Pancreas (tissue), 10 donors: ENCODE data around the gene DDX50. TPM values are rescaled to one million over a fixed set of nuclear protein-coding genes. Genes with fewer than 3 reads are reported as not detected.
A peak's percentile ranks its signal among the peaks of the same experiment; 100 is the strongest.

Source experiments
- ATAC-seq, 4 donors: fragments of 200-7000 bp; cut with Tn5 transposase; one replicate each; pipeline versions ENCODE4 v1.8.0 to v1.9.1; 2020; ENCODE audit warnings: mild to moderate bottlenecking in 4 of 4, moderate library complexity in 4 of 4
- DNase-seq, 6 donors: peaks; one replicate each; pipeline ENCODE4 v3.0.0-alpha.2; 2020
- FAIRE-seq: peaks from 2 replicates; lab custom pipeline; 2012; peaks lifted over from hg19 to GRCh38; lab: Jason Lieb, UNC
- H3K27ac ChIP-seq, 4 donors: fragments of 200-600 bp; sonication (generic); 1 replicate in 3 of 4; 2 replicates in 1 of 4; pipeline versions ENCODE4 v1.5.0 to v1.8.0; 2020
- H3K27me3 ChIP-seq, 4 donors: fragments of 200-600 bp; one replicate each; pipeline ENCODE4 v1.8.0; 2021
- H3K36me3 ChIP-seq, 3 donors: fragments of 200-600 bp; sonication (generic) in 1 of 3; one replicate each; pipeline versions ENCODE4 v1.5.0 to v1.8.0; 2020 to 2021
- H3K4me1 ChIP-seq, 3 donors: fragments of 200-600 bp; one replicate each; pipeline ENCODE4 v1.8.0; 2021
- H3K4me3 ChIP-seq, 4 donors: fragments of 200-600 bp; sonication (generic) in 2 of 4; one replicate each; pipeline versions ENCODE4 v1.5.0 to v1.8.0; 2020 to 2021
- H3K9me3 ChIP-seq, 4 donors: fragments of 200-600 bp; one replicate each; pipeline ENCODE4 v1.8.0; 2021
- WGBS, 2 donors: extraction: QIAGEN DNeasy Blood & Tissue Kit; methylation state at CpG; one replicate each; pipeline ENCODE4 v1.1.7; 2013; 5-methylcytosine and 5-hydroxymethylcytosine counted together
- intact Hi-C, 3 donors: fragments of 100-400 bp; cut with DNase I; formaldehyde crosslinking; loops; one replicate each; pipeline versions ENCODE4 v1.11.1 to v1.14.2; 2022
- polyA plus RNA-seq, 2 donors: library from polyadenylated mRNA; stranded (reverse); fragments of 200-250 nt; gene quantifications; one replicate each; pipeline ENCODE4 v1.2.3, GENCODE V29; 2013
- total RNA-seq, 6 donors: library from RNA; stranded (reverse); fragmentation: NEBNext Ultra II Directional in 4 of 6; extraction: Animal tissue kit (Norgen Biotek cat#: 25700) in 4 of 6; gene quantifications; one replicate each; pipeline versions ENCODE4 v1.2.1 to v1.2.4, GENCODE V29; 2021 to 2023
- TF ChIP-seq, protein P1 (sequence below), 4 donors: fragments of 200-600 bp; sonication (generic) in 3 of 4; IDR thresholded peaks; one replicate each; pipeline versions ENCODE4 v1.5.0 to v1.8.0; 2021; ENCODE audit warnings: antibody characterized with exemption in 4 of 4
- donor health status: healthy with polysubstance abuse.
- donor health status: DM: no; HTN: no; CAD: no; lungs with moderate emphysema.
- donor health status: DM: no; HTN: no; CAD: no.
- donor health status: control.
- donor health status: control.
- donor health status: Bipolar disorder and iron deficiency.
- donor health status: DM: yes; HTN: yes; CAD: no.
- donor health status: DM: no; HTN: no; CAD: no.
- donor health status: DM: no; HTN: no; CAD: no.
- donor health status: DM: yes; HTN: yes; CAD: no.

The DDX50 gene
- total and polyA plus RNA-seq, 8 donors = 9.1 to 27.9 (median 17.6) TPM

DNA sequence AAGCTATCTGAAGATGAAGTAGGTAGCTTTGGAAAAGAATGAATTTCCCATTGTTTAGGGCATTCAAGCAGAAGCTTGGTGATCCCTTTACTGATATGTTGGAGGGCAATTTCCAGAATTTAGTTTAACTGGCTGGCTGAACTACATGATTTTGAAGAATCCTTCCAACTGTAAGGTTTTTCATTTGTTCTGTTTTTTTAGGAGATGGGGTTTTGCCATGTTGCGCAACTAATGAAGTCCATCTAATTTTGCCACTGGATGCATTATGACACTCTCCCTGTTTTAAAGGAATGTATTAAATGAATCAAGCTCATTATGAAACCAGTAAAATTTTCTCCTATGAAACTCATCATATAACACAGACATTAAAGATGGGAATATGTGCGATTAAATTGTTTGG is 6.1 kb upstream of the DDX50 start:
- Histone ChIP-seq H3K27me3 (no peaks in the 10 kb centered on the region), H3K4me1 (no peaks in the 10 kb centered on the region), H3K36me3 (no peaks in the 10 kb centered on the region), H3K4me3 (no peak overlapping the region), H3K9me3 (no peaks in the 10 kb centered on the region), H3K27ac (no peak overlapping the region)
- FAIRE-seq = no peak
- TF ChIP-seq, protein P1, sequence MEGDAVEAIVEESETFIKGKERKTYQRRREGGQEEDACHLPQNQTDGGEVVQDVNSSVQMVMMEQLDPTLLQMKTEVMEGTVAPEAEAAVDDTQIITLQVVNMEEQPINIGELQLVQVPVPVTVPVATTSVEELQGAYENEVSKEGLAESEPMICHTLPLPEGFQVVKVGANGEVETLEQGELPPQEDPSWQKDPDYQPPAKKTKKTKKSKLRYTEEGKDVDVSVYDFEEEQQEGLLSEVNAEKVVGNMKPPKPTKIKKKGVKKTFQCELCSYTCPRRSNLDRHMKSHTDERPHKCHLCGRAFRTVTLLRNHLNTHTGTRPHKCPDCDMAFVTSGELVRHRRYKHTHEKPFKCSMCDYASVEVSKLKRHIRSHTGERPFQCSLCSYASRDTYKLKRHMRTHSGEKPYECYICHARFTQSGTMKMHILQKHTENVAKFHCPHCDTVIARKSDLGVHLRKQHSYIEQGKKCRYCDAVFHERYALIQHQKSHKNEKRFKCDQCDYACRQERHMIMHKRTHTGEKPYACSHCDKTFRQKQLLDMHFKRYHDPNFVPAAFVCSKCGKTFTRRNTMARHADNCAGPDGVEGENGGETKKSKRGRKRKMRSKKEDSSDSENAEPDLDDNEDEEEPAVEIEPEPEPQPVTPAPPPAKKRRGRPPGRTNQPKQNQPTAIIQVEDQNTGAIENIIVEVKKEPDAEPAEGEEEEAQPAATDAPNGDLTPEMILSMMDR (IDR thresholded peaks at IDR 0.05) = no peak
- WGBS, 2 donors = 95 to 96% methylated on average over 2 of the region's 2 CpGs
- intact Hi-C loops = no loop called here
- DNase-seq = no peak
- ATAC-seq = no peak

DNA sequence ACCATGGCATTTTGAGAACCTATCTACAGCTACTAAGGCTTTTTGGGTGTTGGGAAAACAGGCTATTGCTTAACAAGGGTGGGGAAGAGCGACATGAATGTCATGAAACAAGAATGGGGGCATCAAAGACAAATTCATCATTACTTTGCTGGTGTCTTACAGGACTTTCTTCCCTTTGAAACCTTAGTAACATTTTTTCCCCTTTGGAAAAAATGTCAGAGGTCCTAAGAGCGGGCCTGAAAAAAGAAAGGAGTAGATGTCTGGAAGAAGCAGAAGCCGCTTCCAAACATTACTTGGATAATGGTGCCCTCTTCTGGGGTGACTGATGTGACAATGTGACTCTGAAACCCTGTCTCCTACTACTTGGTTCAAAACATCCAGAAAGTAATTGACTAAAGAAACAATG is 3.8 kb upstream of the DDX50 start:
- WGBS, 2 donors = 43 to 46% methylated on average over 3 of the region's 3 CpGs
- H3K4me1 ChIP-seq = peaks cover 1 to 9% (median 2%) of the 10 kb centered on the region in 3 donors
- H3K4me3 ChIP-seq = no peak overlapping the region
- DNase-seq (peak in 3 of 6 donors; percentile 13 to 46 (median 22)), FAIRE-seq (no peak), ATAC-seq (no peak)
- H3K9me3 ChIP-seq = no peaks in the 10 kb centered on the region
- no peaks in the 10 kb centered on the region for H3K36me3 ChIP-seq
- intact Hi-C loops = no loop called here
- no peak overlapping the region for H3K27ac ChIP-seq
- no peaks in the 10 kb centered on the region for H3K27me3 ChIP-seq
- TF ChIP-seq, protein P1 (IDR thresholded peaks at IDR 0.05) = peak in 2 of 4 donors; percentile 15 to 19

DNA sequence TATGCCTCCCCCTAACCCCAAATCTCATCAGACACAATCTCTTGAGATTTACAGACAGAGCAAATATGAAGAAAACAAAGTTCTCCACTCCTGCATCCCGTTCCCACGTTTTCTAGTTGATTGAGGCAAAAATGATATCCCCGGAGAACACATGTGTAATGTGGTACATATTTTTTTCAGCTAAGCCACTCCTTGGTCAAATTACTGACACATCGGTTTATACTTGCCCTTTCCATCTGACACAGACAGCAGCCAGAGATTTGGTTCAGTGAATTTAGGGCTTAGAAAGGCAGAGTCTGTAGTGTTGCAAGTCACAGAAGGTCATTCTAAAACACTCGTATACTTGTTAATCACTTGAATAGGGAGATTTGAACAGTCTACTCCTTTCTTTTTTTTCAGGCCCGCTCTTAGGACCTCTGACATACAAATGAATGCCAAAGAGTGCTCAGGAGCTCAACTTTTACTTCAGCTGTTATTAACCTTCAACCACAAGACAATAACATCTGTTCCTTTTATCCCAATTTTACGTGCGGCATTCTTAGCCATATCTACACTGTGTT is 1.8 kb upstream of the DDX50 start:
- WGBS, 2 donors = 81 to 92% methylated on average over 8 of the region's 8 CpGs
- Histone ChIP-seq H3K36me3 (no peaks in the 10 kb centered on the region), H3K4me3 (no peak overlapping the region), H3K27ac (no peak overlapping the region), H3K4me1 (peaks cover 3 to 16% (median 8%) of the 10 kb centered on the region in 3 donors), H3K9me3 (no peaks in the 10 kb centered on the region), H3K27me3 (no peaks in the 10 kb centered on the region)
- no peak for ATAC-seq
- intact Hi-C loops = no loop called here
- no peak for FAIRE-seq
- no peak for DNase-seq
- TF ChIP-seq, protein P1 (IDR thresholded peaks at IDR 0.05) = no peak

DNA sequence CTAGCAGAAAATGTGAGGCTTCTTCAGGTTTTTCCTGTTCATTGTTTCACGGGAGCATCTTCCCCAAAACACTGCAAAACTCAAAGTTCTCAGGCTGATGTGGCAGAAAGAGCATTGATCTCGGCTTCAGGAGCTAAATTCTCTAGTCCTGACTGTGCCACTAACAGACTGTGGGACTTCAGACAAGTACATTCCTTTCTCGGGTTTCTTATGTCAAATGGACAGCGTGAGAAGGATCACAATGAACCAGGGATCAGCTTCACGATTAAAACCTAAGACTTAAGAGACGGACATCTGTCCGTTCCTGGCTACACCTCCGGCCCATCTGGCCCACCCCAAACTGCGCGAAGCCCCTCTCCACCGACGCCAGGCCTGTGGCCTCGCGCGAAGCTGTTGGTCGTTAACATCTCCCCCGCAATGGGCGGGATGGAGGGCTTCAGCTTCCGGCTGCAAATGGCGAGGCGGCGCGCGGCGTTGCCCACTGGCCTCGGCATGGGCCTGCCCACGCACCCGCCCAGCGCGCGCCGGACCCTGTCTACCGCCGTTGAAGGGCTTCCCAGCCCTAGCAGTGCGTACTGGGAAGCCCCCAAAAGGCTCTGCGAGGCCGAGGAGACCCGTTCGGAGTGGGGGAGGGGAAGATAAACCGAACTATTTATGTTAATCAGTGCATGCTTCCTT is 549 bp upstream of the DDX50 start:
- Histone ChIP-seq H3K36me3 (no peaks in the 10 kb centered on the region), H3K4me1 (peaks cover 3 to 16% (median 8%) of the 10 kb centered on the region in 3 donors), H3K27ac (peak overlapping the region; percentile 95 to 99 (median 98)), H3K9me3 (no peaks in the 10 kb centered on the region), H3K4me3 (peak overlapping the region; percentile 43 to 84 (median 76)), H3K27me3 (no peaks in the 10 kb centered on the region)
- ATAC-seq (peak; percentile 51 to 67 (median 61)), FAIRE-seq (no peak), DNase-seq (peak in 2 of 6 donors; percentile 84 to 85)
- TF ChIP-seq, protein P1 (IDR thresholded peaks at IDR 0.05) = no peak
- WGBS, 2 donors = 3% methylated on average over 34 to 40 of the region's 40 CpGs
- intact Hi-C loops = no loop called here

DNA sequence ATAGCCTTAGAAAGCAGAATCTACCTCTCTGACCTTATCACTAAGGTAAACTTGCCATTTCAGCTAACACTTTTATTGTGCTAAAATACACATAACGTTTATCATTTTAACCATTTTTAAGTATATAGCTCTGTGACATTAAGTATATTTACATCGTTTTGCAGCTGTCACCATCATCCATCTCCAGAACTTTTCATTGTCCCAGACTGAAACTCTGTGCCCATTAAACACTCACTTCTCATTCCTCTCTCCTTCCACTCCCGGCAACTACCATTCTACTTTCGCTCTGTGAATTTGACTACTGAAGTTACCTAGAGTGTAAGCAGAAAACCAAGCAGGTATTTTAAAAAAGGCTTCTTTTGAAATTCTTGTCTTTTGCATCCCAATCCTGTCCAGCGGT is 1.3 kb downstream of the DDX50 start:
- H3K27ac ChIP-seq = no peak overlapping the region
- WGBS, 2 donors = 46 to 51% methylated on average over 5 of the region's 5 CpGs
- peaks cover 3 to 16% (median 8%) of the 10 kb centered on the region in 3 donors for H3K4me1 ChIP-seq
- TF ChIP-seq, protein P1 (IDR thresholded peaks at IDR 0.05) = no peak
- FAIRE-seq = no peak
- peaks cover 0 to 6% (median 4%) of the 10 kb centered on the region in 3 donors for H3K36me3 ChIP-seq
- no peaks in the 10 kb centered on the region for H3K27me3 ChIP-seq
- no peaks in the 10 kb centered on the region for H3K9me3 ChIP-seq
- ATAC-seq = no peak
- intact Hi-C loops = no loop called here
- H3K4me3 ChIP-seq = peak overlapping the region in 2 of 4 donors; percentile 76 to 84
- DNase-seq = no peak
